Ramos (cell line): ENCODE data around the gene SPTB.

Source experiments
- in situ Hi-C: fragments of 300-500 bp; cut with MboI; formaldehyde crosslinking; loops from one replicate; pipeline ENCODE4 v1.14.3; 2022; ENCODE audit warnings: low sequenced_read_pairs; ENCODE audit not compliant: unreplicated experiment

Gene SPTB

GRCh38 chr14:64770751-64771150, 109.0 kb downstream of the SPTB start:
- in situ Hi-C loops: no loop called here

- in situ Hi-C loops: loop anchor here (10.0 kb wide), 1 partner anchor 425 kb away; no protein-coding TSS in a partner anchor
Observed at GRCh38 chr14:64769096-64770020, 110.3 kb downstream of the SPTB start.

GRCh38 chr14:64768401-64769095, 111.2 kb downstream of the SPTB start:
- in situ Hi-C loops: loop anchor here (10.0 kb wide), 1 partner anchor 424 kb away; no protein-coding TSS in a partner anchor

GRCh38 chr14:64767215-64767964, 112.3 kb downstream of the SPTB start:
- in situ Hi-C loops: loop anchor here (10.0 kb wide), 1 partner anchor 423 kb away; no protein-coding TSS in a partner anchor

GRCh38 chr14:64766430-64767151, 113.1 kb downstream of the SPTB start:
- in situ Hi-C loops: loop anchor here (10.0 kb wide), 1 partner anchor 422 kb away; no protein-coding TSS in a partner anchor

GRCh38 chr14:64765740-64766302, 113.9 kb downstream of the SPTB start:
- in situ Hi-C loops: loop anchor here (10.0 kb wide), 1 partner anchor 421 kb away; no protein-coding TSS in a partner anchor

GRCh38 chr14:64764641-64765520, 114.8 kb downstream of the SPTB start:
- in situ Hi-C loops: loop anchor here (10.0 kb wide), 1 partner anchor 420 kb away; no protein-coding TSS in a partner anchor

GRCh38 chr14:64763801-64764621, 115.7 kb downstream of the SPTB start:
- in situ Hi-C loops: loop anchor here (10.0 kb wide), 1 partner anchor 419 kb away; no protein-coding TSS in a partner anchor

- in situ Hi-C loops: loop anchor here (10.0 kb wide), 1 partner anchor 418 kb away; no protein-coding TSS in a partner anchor
Observed at GRCh38 chr14:64763085-64763782, 116.5 kb downstream of the SPTB start.

- in situ Hi-C loops: loop anchor here (10.0 kb wide), 1 partner anchor 418 kb away; no protein-coding TSS in a partner anchor
Observed at GRCh38 chr14:64762044-64763034, 117.4 kb downstream of the SPTB start.

GRCh38 chr14:64761441-64762043, 118.2 kb downstream of the SPTB start:
- in situ Hi-C loops: loop anchor here (10.0 kb wide), 1 partner anchor 417 kb away; no protein-coding TSS in a partner anchor

GRCh38 chr14:64760916-64761315, 118.8 kb downstream of the SPTB start:
- in situ Hi-C loops: loop anchor here (10.0 kb wide), 1 partner anchor 416 kb away; no protein-coding TSS in a partner anchor

GRCh38 chr14:64760146-64760755, 119.5 kb downstream of the SPTB start:
- in situ Hi-C loops: loop anchor here (10.0 kb wide), 1 partner anchor 415 kb away; no protein-coding TSS in a partner anchor

- in situ Hi-C loops: no loop called here
Observed at GRCh38 chr14:64759555-64759938, 120.2 kb downstream of the SPTB start.
